Stimulated activated CD4-positive, alpha-beta T cell treated with anti-CD3 and anti-CD28 coated beads, Interleukin-4, amount 100 ng/mL, for 4 hours (primary cell): ENCODE data around the gene CST3.
"Not testable (repeated sequence)": the region's sequence is repeated elsewhere in the genome, so short reads cannot be mapped to it uniquely, and the experiment has no call there.

Experiments used
- DNase-seq, 2 experiments: peaks; one replicate each; pipeline ENCODE4 v3.0.0-alpha.2; 2020

CST3 gene

DNA sequence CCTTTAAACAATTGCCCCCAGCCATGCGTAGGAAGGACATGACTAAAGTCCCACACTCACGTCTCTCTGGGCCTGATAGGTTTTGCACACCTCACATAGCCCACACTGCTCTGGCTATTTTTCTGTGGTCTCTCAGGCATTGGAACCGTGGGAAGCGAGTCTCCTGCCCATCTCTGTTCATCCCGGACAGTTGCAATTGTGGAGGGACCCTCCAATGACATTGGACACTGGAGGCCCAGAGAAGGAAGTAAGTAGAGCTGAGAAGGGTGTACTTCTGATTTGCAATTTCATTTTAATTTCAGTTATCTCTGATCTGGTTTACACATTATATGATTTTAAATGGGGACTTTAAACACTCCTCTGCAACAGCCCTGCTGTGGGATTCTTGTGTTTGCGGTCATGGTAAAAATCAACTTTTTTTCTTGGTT lies 23.3 kb upstream of the CST3 start:
- DNase-seq: no peak

DNA sequence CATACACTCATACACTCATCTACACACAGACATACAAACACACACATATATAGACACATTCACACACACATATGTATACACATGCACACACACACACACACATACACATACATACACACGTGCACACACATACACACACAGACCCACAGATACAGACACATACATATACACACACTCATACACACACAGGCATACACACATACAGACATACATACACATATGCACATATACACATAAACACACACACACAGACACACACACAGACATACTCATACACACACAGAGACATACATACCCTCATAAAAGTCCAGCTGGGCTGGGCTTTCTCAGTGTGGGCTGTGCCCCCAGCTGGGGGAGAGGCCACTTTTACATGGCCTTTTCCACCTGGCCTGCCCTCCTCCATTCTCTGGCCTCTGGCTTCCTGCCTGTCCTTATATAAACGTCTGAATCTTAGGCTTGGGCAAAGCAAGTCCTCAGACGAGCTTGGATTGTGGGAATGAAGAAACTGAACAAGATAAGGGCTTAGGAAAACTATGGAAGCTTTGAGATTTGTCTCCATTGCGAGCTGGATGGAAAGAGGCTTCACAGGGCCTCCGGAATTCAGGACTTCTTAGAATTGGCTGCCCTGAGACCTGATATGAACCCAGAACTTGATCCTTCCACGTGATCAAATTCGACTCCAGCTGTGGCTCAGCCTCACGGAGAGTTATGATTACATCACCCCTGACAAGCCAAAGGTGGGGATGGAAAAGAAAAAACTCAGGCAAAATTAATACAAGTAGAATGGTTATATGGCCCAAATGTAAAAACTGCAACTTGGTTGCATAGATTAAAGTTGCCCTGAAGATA lies 22.5 kb upstream of the CST3 start:
- DNase-seq: no peak

DNA sequence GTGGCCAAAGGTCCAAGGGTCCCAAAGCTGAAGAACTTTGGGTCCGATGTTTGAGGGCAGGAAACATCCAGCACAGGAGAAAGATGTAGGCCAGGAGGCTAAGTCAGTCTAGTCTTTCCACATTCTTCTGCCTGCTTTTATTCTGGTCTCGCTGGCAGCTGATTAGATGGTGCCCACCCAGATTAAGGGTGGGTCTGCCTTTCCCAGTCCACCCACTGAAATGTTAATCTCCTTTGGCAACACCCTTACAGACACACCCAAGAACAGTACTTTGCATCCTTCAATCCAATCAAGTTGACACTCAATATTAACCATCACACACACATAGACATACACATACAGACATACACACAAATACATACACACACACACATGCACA lies 21.8 kb upstream of the CST3 start:
- not testable (repeated sequence) for DNase-seq

DNA sequence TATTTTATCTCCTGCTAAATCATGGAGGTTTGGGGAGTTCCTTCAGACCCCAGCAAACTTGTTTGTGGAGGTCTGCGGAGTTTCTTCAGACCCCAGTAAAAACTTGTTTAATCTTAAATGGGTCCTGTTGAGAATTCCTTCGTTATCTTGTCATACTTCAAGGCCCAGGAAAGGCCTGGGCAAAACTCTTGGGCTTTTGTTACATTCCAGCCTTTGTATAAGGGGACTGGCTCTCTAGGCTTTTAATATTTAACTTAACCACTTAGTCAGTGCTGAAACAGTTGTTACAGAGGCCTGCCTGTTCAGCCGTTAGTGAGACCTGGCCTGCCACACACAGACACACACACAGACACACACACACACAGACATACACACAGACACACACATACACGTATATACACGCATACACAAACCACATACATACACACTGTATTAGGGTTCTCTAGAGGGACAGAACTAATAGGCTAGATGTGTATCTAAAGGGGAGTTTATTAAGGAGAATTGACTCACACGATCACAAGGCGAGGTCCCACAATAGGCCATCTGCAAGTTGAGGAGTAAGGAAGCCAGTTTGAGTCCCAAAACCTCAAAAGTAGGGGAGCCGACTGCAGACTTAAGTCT lies 21.3 kb upstream of the CST3 start:
- no peak for DNase-seq

DNA sequence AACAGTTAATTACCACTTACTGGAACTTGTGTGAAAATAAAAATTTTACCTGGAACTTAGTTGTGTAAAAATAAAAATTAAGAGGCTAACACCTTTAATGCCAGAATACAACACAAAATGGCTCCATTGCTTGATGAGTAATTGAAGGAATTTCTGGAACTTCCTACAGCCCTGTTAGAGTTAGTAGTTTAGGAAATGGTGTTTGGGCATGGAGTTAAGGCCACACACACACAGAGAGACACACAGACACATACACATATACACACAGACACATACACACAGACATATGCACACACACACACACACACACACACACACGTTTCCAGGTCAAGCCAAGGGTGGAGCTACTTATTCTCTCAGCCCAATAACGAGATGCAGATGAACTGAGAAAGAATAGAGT lies 20.6 kb upstream of the CST3 start:
- DNase-seq: no peak

DNA sequence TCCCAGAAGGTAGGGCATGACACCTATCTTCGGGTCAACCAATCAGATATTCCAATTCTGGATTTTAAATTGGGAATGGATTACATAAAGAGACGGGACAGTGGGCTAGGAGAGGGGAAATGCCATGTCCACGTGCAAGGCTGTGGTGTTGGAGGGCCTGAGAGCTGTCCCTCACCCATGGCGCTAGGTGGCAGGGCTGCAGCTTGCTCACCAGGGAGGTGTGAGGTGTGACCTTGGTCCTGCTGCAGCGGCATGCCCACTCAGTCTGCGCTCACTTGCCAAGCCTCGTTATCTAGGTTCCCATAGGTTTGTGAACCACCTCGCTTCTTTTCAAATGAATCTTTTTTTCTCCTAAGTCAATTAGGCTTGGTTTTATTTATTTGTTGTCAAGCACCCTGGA lies 19.4 kb upstream of the CST3 start:
- no peak for DNase-seq

DNA sequence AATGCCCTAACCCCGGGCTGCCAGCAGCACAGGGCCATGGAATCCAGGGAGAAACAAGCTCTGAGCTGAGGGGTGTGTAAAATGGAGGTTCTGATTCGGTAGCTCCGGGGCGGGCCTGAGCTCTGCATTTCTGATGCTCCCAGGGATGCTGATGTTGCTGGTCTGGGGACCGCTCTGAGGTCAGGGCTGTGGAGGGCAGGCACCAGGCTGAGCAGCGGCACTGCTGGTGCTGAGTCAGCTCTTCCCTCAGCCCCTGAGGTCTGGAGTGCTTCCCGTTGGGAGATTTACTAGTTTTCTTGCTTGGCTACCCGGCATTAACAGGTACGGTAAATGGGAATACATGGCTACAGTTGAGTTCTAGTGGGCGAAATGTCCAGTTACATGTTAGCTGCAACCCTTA lies 18.6 kb upstream of the CST3 start:
- no peak for DNase-seq

DNA sequence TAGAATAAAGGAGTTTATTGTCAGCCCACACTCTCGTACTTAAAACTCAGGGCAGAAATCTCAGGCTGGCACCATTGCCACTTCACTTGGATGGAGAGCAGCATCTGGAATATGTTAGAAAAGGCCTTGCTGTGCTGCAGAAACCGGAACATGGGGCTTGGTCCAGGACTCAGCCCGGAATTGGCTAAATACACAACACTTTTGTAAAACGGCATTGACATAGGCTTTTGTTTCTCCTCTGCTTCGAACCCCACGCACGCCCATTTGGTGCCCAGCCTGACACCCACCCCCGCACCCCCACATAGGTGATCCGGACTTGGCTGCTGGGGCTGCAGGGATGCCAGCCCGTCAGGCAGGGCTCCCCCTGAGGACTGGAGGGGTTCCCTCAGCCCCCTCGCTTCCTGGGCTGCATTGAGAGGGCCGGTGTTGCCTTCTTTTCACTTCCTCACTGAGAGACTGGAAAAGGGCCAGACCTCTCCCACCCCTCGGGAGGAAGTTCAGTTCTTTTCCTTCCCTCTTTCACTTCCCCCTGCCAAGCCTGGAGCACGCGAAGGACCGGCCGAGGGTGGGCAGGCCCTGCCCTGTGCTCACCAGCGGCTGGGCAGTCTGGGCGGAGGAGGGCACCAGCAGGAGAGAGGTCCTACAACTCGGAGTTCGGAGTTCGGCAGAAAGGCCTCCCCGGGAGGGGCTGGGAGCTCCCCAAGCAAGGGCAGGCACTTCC lies 17.9 kb upstream of the CST3 start:
- DNase-seq: no peak

DNA sequence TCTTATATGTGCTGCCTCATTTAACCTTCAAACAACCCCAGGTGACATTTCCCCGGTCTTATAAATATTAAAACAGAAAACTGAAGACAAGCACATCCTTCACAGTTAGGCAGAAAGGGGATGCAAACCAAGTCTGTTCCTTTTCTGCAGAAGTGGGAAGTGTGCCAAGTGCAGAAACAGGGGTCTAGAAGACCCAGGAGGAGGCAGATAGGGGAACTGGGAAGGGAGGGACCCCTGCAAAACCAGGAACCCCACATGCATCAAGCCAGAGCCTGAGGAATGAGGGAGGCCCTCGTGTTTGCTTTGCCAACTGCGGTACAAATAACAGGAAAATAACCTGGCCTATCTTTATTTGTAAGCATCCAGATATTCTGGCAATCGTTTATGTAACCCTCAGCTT lies 17.0 kb upstream of the CST3 start:
- no peak for DNase-seq

DNA sequence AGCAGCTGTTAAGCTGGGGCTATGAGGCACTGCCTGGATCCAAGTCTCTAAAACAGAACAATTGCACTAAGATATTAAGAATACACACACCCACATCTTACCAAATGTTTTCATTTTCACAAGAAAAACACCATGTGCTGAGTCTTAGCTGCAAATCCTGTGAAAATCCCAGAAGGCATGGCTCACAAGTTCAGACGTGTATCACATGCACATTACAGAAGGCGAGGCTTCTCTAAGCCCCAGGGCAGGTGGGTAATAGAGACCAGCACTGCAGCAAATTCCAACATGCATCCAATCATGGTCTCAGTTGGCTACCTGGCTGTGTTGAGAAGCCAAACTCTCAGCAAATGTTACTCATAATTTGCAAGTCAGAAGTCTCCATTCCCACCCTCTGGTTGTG lies 16.2 kb upstream of the CST3 start:
- DNase-seq: no peak

DNA sequence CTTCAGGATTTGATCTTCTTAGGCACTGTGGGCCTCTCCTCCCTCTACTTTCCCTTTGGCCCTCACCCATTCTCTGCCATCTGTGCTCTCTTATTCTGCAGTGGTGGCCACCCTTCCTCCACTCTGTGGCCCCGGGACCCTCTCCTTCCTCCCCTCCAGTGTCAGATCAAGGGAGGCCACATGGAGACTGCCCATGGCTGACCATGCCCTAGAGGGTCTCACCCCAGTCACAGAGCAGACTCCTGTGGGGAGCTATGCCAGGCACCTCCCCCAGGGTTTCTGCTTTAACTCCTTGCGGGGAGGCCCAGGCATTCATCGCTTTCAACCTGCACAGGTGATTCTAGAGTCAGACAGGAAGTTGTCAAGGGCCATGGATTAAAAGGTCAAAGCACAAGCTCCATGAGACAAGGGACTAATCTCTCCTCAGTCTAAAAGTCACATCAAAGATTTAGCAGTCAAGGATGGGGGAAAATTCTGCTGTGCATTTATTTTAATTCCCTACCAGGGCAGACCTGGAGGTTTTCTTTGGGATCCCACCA lies 15.7 kb upstream of the CST3 start:
- no peak for DNase-seq

DNA sequence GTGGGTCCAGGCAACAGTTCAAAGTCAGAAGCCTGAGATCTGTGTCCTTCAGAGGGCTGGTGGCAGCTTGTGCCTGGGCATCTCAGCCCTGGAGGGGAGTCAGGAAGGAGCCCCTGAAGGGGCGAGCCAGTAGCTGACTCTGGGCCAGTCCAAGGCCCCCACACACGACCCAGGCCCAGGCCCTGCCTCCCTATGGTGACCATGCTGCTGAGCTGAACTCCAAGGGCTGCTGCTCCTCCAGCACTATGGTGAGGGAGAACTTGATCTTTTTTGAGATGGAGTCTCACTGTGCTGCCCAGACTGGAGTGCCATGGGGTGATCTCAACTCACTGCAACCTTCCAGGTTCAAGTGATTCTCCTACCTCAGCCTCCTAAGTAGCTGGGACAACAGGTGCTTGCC lies 15.2 kb upstream of the CST3 start:
- no peak for DNase-seq

DNA sequence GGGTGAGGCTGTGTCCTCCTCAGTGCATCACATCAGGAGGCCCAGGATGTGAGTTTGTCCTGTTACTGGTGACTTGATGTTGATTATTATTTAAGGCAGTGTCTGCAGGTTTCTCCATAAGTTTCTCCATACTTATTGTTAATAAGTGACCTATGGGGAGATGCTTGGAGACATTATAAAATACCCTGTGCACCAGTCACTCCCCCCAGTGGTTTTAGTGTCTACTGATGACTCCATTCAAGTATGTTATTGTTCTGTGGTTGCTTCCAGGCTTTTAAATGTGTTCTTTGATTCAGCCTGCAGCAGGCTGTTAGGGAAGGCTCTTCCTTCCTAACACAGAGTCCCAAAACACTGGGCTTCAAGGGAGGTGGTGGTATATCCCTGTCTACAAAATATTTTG lies 14.6 kb upstream of the CST3 start:
- DNase-seq: no peak

DNA sequence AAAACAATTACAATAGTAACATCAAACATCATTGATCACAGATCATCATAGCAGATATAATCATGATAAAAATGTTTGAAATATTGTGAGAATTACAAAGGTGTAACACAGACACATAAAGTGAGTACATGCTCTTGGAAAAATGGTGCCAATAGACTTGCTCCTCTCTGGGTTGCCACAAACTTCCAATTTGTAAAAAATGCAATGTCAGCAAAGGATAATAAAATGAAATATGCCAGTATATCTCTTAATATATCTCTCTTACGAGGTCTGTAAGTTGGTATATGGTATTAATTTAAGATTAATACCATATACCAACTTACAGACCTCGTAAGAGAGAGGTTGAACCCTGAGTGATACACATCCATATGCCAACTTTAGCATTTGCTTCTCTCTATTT lies 13.4 kb upstream of the CST3 start:
- no peak for DNase-seq

DNA sequence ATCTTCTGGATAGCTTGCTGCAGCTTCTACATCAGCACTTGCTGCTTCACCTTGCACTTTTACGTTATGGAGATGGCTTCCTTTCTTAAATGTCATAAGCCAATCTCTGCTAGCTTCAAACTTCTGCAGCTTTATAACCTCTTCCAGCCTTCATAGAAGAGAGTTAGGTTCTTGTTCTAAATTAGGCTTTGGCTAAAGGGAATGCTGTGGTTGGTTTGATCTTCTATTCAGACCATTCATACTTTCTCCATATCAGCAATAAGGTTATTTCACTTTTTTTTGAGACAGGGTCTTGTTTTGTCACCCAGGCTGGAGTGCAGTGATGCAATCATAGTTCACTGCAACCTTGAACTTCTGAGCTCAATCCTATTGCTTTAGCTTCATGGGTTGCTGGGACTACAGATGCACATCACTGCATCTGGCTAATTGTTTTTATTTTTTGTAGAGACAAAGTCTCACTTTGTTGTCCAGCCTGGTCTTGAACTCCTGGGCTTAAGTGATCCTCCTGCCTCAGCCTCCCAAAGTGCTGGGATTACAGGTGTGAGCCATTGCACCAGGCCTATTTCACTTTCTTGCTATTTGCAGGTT lies 12.2 kb upstream of the CST3 start:
- DNase-seq: no peak

DNA sequence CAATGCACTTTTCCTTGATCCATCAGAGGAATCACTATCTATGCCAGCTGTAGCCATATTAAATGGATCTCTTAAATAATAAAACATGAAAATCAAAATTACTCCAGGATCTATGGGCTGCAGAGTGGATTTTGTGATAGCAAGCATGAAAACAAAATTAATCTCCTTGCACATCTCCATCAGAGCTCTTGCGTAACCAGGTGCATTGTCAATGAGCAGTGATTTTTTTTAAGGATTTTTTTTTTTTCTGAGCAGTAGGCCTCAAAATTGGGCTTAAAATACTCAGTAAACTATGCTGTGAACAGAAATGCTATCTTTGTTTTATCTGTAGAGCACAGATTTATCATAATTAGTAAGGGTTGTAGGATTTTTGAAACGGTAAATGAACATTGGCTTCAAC lies 11.5 kb upstream of the CST3 start:
- no peak for DNase-seq

DNA sequence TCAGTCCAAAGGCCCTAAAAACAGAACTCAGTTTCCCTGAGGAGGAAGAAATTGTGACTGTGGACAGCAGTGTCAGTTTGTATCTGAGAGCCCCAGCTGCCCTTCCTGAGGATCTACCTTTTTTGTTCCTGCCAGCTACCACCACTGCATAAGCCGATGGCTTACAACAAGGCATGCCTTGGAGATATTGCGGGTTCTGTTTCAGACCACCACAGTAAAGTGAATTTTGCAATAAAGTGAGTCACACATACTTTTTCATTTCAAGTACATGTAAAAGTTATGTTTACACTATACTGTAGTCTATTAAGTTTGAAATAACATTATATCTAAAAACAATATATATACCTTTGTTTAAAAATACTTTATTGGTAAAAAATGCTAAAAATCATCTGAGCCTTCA lies 9.6 kb upstream of the CST3 start:
- no peak for DNase-seq

DNA sequence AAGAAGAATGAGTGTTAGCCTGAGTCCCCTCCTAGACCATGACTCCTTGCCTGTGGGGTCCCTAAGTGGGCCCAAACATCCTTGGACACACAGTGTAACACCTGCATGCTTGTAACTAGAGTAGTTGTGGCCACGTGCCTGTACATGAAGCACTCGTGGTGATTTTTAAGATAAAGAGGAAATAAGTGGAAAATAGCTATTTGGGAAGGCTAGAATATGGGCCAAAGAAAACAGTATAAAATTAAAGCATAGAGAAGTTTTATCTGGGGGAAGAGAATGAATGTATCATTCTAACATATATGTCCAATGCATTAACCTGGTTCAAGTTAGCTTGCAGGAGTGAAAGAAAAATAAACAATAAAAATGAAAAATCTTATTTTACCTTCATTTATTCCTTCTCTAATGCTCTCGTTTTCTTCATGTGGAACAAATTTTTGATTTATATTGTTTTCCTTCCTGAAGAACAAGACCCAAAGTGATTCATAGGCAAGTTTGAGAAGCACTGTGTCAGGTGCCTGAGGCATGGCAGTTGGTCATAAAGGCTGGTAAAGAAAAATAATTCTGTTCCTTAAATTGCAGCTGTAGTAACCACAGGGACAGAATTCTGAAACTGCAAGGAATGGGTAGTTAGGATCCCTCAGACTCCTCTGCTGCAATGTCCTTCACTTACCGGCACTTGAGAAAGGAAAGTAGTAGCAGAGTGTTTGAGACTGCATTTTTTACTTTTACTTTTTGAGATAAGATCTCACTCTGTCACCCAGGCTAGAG lies 8.5 kb upstream of the CST3 start:
- no peak for DNase-seq

DNA sequence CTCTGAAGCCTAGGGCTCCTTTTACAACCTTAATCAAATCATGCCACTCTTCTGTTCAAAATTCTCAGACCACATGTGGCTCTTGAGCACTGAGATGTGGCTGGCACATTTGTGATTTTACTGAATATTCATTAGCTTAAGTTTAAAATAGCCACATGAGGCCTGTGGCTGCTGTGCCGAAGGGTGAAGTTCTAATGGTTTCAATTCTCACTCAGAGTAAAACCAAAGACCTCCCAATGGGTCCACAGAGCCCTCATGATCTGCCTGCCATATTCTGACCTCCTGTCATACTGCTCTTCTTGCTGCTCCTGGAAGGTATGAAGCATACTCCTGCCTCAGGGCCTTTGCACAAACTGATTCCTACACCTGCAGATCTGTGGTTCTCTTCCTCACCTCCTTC lies 7.8 kb upstream of the CST3 start:
- DNase-seq: no peak

DNA sequence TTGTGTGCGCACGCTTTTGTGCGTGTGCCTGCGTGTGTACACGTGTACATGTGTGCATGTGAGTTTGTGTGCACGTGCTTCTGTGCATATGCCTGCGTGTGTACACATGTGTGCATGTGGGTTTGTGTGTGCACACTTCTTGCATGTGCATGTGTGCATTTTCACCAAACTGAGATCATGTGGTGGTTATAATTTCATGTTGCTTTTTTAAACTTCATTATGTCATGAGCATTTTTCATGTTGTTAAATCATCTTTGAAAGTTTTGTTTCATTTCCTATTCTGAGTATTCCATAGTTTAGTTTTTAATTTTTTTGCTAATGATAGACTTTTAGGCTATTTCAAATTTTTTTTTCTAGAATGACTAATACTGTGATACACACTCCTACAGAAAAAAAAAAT lies 6.4 kb upstream of the CST3 start:
- DNase-seq: no peak

DNA sequence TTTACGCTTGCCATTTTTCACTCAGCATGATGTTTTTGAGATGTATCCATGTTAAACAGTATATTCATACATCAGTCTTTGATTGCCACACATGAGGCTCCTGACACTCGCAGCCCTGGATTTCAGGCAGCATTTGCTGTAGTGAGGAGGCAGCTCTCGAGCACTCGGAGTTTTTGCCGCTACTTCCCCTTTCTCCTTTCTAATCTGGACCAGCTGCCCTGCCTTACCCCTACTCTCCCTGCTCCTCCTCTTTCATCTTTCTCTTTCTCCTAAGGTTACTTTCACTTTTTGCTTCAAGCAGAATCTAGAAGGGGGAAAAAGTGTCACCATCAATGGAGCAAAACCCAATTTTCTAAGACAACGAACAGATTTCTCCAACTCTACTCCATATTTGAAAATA lies 5.9 kb upstream of the CST3 start:
- no peak for DNase-seq

DNA sequence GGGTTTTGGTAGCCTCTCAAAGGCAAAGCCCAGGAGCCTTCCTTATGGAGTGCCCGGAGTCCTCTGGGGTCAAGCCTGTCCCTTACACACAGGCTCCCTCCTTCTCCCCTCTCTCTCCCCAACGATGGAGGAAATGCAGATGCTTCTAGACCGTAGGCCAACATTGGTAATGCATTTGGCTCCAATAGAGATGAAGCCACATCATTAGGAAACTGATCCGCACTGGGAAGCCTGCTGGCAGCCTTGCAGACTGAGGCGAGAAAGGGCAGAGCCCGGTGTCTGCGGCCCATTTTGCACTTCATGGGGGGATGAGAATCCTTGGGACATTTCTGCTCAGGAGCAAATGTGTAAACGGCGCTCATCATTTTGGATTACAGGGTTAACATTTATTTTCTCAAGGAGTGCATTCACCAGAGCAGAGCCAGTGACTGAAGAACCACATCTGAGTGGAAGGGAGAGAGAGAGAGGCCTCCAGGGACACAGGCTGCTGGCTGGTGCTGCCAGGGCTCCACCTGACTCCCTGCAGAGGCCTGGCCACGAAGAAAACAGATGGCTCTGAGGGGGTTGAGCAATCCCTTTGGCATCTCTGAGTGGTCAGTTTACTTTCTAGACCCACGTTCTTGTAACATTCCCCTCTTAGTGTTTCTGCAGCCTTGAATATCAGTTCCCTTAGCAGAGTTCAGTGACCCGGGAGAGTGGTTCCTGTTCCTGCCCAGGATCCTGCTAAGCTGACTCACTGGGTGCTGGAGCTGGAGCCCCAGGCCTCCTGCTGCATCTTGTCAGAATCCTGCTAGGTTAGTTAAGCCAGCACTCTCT lies 4.4 kb upstream of the CST3 start:
- no peak for DNase-seq
